H1 (cell line): Measurements from ENCODE around the gene POLE. TPM values are rescaled to one million over a fixed set of nuclear protein-coding genes. Genes with fewer than 3 reads are reported as not detected.

Experiments used
- CTCF ChIA-PET: fragments of 300-600 bp; sonication (Branson Sonifier 250); formaldehyde crosslinking; loops from one replicate; lab custom pipeline; 2021; ENCODE audit not compliant: partially characterized antibody; lab: Charles Lee
- POLR2A ChIA-PET: fragments of 300-600 bp; sonication (Branson Sonifier 250); formaldehyde crosslinking; loops from one replicate; lab custom pipeline; 2021; ENCODE audit warnings: inconsistent platforms; ENCODE audit not compliant: partially characterized antibody; lab: Charles Lee
- DNase-seq, 2 experiments: peaks; one replicate each; pipeline versions ENCODE4 v3.0.0 to v3.0.0-alpha.2; 2010 to 2022; ENCODE audit warnings: low spot score in 2 of 2, low read depth in 1 of 2, mixed read lengths in 1 of 2
- FAIRE-seq: peaks from 2 replicates; lab custom pipeline; 2011; peaks lifted over from hg19 to GRCh38; lab: Jason Lieb, UNC
- H2AFZ ChIP-seq: 2 replicates; pipeline ENCODE4 v1.8.1; 2012; ENCODE audit warnings: low read length, inconsistent platforms
- H2AK5ac ChIP-seq: 2 replicates; pipeline ENCODE4 v1.6.1; 2013; ENCODE audit warnings: low read depth, low read length
- H2BK120ac ChIP-seq: replicated peaks from 2 replicates; pipeline ENCODE3; 2013; ENCODE audit warnings: low read depth, low read length, inconsistent platforms
- H2BK12ac ChIP-seq: 2 replicates; pipeline ENCODE4 v1.6.1; 2013; ENCODE audit warnings: low read depth, low read length
- H2BK15ac ChIP-seq: 2 replicates; pipeline ENCODE4 v1.6.1; 2013; ENCODE audit warnings: low read length
- H2BK20ac ChIP-seq: 2 replicates; pipeline ENCODE4 v1.6.1; 2013; ENCODE audit warnings: low read length
- H2BK5ac ChIP-seq: 2 replicates; pipeline ENCODE4 v1.6.1; 2013; ENCODE audit warnings: low read depth, low read length
- H3K14ac ChIP-seq: 2 replicates; pipeline ENCODE4 v1.6.1; 2013; ENCODE audit warnings: inconsistent platforms; ENCODE audit not compliant: insufficient read length
- H3K18ac ChIP-seq: 2 replicates; pipeline ENCODE4 v1.6.1; 2013; ENCODE audit warnings: low read length; ENCODE audit errors: extremely low read depth
- H3K23ac ChIP-seq: 2 replicates; pipeline ENCODE4 v1.6.1; 2013; ENCODE audit warnings: inconsistent platforms; ENCODE audit not compliant: insufficient read length
- H3K23me2 ChIP-seq: 2 replicates; pipeline ENCODE4 v1.6.1; 2013; ENCODE audit warnings: low read depth, low read length
- H3K27ac ChIP-seq: 2 replicates; pipeline ENCODE4 v1.6.1; 2011; ENCODE audit warnings: low read depth, low read length, inconsistent platforms
- H3K27me3 ChIP-seq, 4 experiments: replicated peaks in 1 of 4; 1 replicate in 1 of 4; 2 replicates in 3 of 4; pipeline versions ENCODE4 v1.6.1 to v1.8.1; 2011 to 2013; ENCODE audit warnings: low read length in 3 of 4, mild to moderate bottlenecking in 3 of 4, inconsistent platforms in 2 of 4, mixed read lengths in 2 of 4, moderate library complexity in 1 of 4; ENCODE audit not compliant: control insufficient read depth in 3 of 4, insufficient read depth in 3 of 4; ENCODE audit errors: extremely low read depth in 1 of 4
- H3K36me3 ChIP-seq, 4 experiments: 2 replicates each; pipeline versions ENCODE4 v1.6.1 to v1.8.1; 2011 to 2013; ENCODE audit warnings: mild to moderate bottlenecking in 4 of 4, low read length in 3 of 4, moderate library complexity in 2 of 4, control low read depth in 1 of 4, inconsistent platforms in 1 of 4; ENCODE audit not compliant: insufficient read depth in 4 of 4, control insufficient read depth in 2 of 4
- H3K4ac ChIP-seq: replicated peaks from 2 replicates; pipeline ENCODE3; 2013; ENCODE audit warnings: low read length, low read depth, mixed read lengths, inconsistent platforms; ENCODE audit not compliant: insufficient read length
- H3K4me1 ChIP-seq, 4 experiments: replicated peaks in 1 of 4; 1 replicate in 1 of 4; 2 replicates in 3 of 4; pipeline versions ENCODE4 v1.6.1 to v1.8.1; 2011 to 2013; ENCODE audit warnings: low read length in 3 of 4, inconsistent platforms in 2 of 4, mixed read lengths in 1 of 4; ENCODE audit not compliant: insufficient read depth in 4 of 4, control insufficient read depth in 3 of 4
- H3K4me2 ChIP-seq, 2 experiments: 2 replicates each; pipeline versions ENCODE4 v1.6.1 to v1.8.1; 2011 to 2013; ENCODE audit warnings: low read depth in 2 of 2, low read length in 2 of 2, control low read depth in 1 of 2, inconsistent platforms in 1 of 2, mild to moderate bottlenecking in 1 of 2; ENCODE audit not compliant: insufficient read depth in 1 of 2
- H3K4me3 ChIP-seq, 4 experiments: fragments of 200-600, 300-600 bp in 1 of 4; sonication (generic), shearing (Covaris generic), sonication (Bioruptor Twin) in 1 of 4; 2 replicates each; pipeline versions ENCODE4 v1.5.1 to v1.8.1; 2011 to 2016; ENCODE audit warnings: low read length in 4 of 4, low read depth in 3 of 4, control low read depth in 2 of 4, inconsistent platforms in 2 of 4, mild to moderate bottlenecking in 2 of 4, mixed read lengths in 1 of 4, moderate library complexity in 1 of 4; ENCODE audit not compliant: insufficient read depth in 2 of 4; ENCODE audit errors: extremely low read depth in 1 of 4
- H3K56ac ChIP-seq: replicated peaks from 2 replicates; pipeline ENCODE3; 2013; ENCODE audit warnings: low read depth, mild to moderate bottlenecking, mixed read lengths, low read length, inconsistent platforms; ENCODE audit not compliant: insufficient read length
- H3K79me1 ChIP-seq: 2 replicates; pipeline ENCODE4 v1.6.1; 2013; ENCODE audit warnings: low read depth, low read length, control low read depth
- H3K79me2 ChIP-seq, 2 experiments: 2 replicates each; pipeline versions ENCODE4 v1.6.1 to v1.8.1; 2012 to 2013; ENCODE audit warnings: low read length in 2 of 2, mild to moderate bottlenecking in 2 of 2, inconsistent platforms in 1 of 2; ENCODE audit not compliant: insufficient read depth in 2 of 2, control insufficient read depth in 1 of 2
- H3K9ac ChIP-seq, 4 experiments: replicated peaks in 1 of 4; 1 replicate in 1 of 4; 2 replicates in 3 of 4; pipeline versions ENCODE4 v1.6.1 to v1.8.1; 2011 to 2013; ENCODE audit warnings: low read depth in 3 of 4, low read length in 3 of 4, control low read depth in 2 of 4, mild to moderate bottlenecking in 2 of 4, moderate library complexity in 2 of 4, inconsistent platforms in 1 of 4; ENCODE audit errors: extremely low read depth in 1 of 4
- H3K9me3 ChIP-seq, 2 experiments: 2 replicates each; pipeline versions ENCODE4 v1.6.1 to v1.8.1; 2012 to 2013; ENCODE audit warnings: mild to moderate bottlenecking in 2 of 2, moderate library complexity in 2 of 2, control low read depth in 1 of 2, inconsistent platforms in 1 of 2, low read depth in 1 of 2, low read length in 1 of 2, mixed read lengths in 1 of 2; ENCODE audit not compliant: insufficient read depth in 2 of 2
- H4K20me1 ChIP-seq, 2 experiments: replicated peaks in 1 of 2; 2 replicates each; pipeline versions ENCODE3 to v1.8.1; 2011 to 2013; ENCODE audit warnings: inconsistent platforms in 2 of 2, low read length in 2 of 2, mild to moderate bottlenecking in 1 of 2; ENCODE audit not compliant: insufficient read depth in 2 of 2, control insufficient read depth in 1 of 2
- H4K5ac ChIP-seq: 2 replicates; pipeline ENCODE4 v1.6.1; 2013; ENCODE audit warnings: low read length, low read depth, mixed read lengths, inconsistent platforms; ENCODE audit not compliant: insufficient read length
- H4K8ac ChIP-seq: 2 replicates; pipeline ENCODE4 v1.8.0; 2013; ENCODE audit warnings: mild to moderate bottlenecking, moderate library complexity, low read length, inconsistent platforms; ENCODE audit not compliant: insufficient read depth; ENCODE audit errors: extremely low read depth
- H4K91ac ChIP-seq: replicated peaks from 2 replicates; pipeline ENCODE3; 2013; ENCODE audit warnings: low read length, mixed read lengths, inconsistent platforms; ENCODE audit not compliant: insufficient read length
- ASH2L ChIP-seq: fragments of 200-600, 300-600 bp; sonication (generic); IDR thresholded peaks from one replicate; pipeline ENCODE4 v1.7.1; 2017; ENCODE audit warnings: low read length
- E2F6 ChIP-seq: IDR thresholded peaks from 2 replicates; pipeline ENCODE4 v1.6.1; 2012; ENCODE audit warnings: inconsistent platforms
- MAX ChIP-seq: IDR thresholded peaks from 2 replicates; pipeline ENCODE4 v1.6.1; 2012; ENCODE audit warnings: inconsistent platforms
- RAD21 ChIP-seq, 2 experiments: IDR thresholded peaks in 1 of 2; conservative IDR thresholded peaks in 1 of 2; 2 replicates each; pipeline ENCODE4 v1.6.1; 2011; ENCODE audit warnings: low read depth in 2 of 2, low read length in 2 of 2, improper control_type of control experiment in 1 of 2, inconsistent platforms in 1 of 2, mild to moderate bottlenecking in 1 of 2, moderate library complexity in 1 of 2
- RNF2 ChIP-seq: fragments of 200-900, 300-1000 bp; sonication (generic); IDR thresholded peaks from 2 replicates; pipeline ENCODE4 v1.7.1; 2016; ENCODE audit warnings: borderline replicate concordance, low read depth, mild to moderate bottlenecking, antibody characterized with exemption, low read length; ENCODE audit not compliant: poor library complexity, severe bottlenecking; ENCODE audit errors: missing control alignments
- WGBS, 2 experiments: shearing (Covaris generic) in 1 of 2; methylation state at CpG; one replicate each; pipeline versions ENCODE4 v1.1.6 to v1.1.7; 2013 to 2015; ENCODE audit warnings: low lambda C conversion rate in 2 of 2, mixed read lengths in 2 of 2, inconsistent platforms in 1 of 2, low coverage in 1 of 2, missing lambda C conversion rate in 1 of 2; ENCODE audit not compliant: insufficient replicate concordance in 2 of 2, insufficient coverage in 1 of 2, insufficient read length in 1 of 2; ENCODE audit errors: extremely low coverage in 1 of 2, missing lambda C conversion rate in 1 of 2; 5-methylcytosine and 5-hydroxymethylcytosine counted together
- polyA plus RNA-seq, 7 experiments: library from polyadenylated mRNA; depleted of rRNA in 3 of 7; stranded (reverse) in 5 of 7; unstranded in 2 of 7; fragments of >200 nt in 5 of 7; fragments of 200-250 nt in 2 of 7; gene quantifications; 1 replicate in 5 of 7; 2 replicates in 1 of 7; 4 replicates in 1 of 7; pipeline versions ENCODE4 v1.2.1 to v1.2.3, GENCODE V29; 2011 to 2013; ENCODE audit warnings: missing spikeins in 2 of 7, mixed read lengths in 2 of 7
- total RNA-seq: library from RNA; stranded (reverse); fragmentation: NEBNext Ultra II Directional; extraction: Animal tissue kit (Norgen Biotek cat#: 25700); gene quantifications from 2 replicates; pipeline ENCODE4 v1.2.1, GENCODE V29; 2021

The POLE gene
- total and polyA plus RNA-seq, 2 of the 8 experiments (the other 6 are each of a cell fraction or from before 2014, with no cell fraction given) = 59.7 to 115 TPM

GRCh38 chr12:132604668-132605441, 82.3 kb downstream of the POLE start:
- FAIRE-seq = no peak
- no peak overlapping the region for H3K18ac ChIP-seq

More at GRCh38 chr12:132604668-132605441, 82.3 kb downstream of the POLE start:
- no peak overlapping the region for H3K27ac ChIP-seq
- ChIA-PET CTCF (interaction anchor here (0.6 to 6.1 kb wide), 5 partner anchors 9 to 190 kb away, joined by 3 to 41 read pairs (median 13); partner anchors contain the start of gene P2RX2), POLR2A (interaction anchor here (1.6 kb wide), 1 partner anchor 15 kb away, joined by 5 read pairs; no protein-coding TSS in a partner anchor)
- H4K5ac ChIP-seq = no peak overlapping the region
- WGBS, 2 experiments = 86% methylated on average over 16 of the region's 16 CpGs; no CpG with 5 or more reads in 1 of the 2 experiments
- no peak overlapping the region for H2AFZ ChIP-seq
- H2BK20ac ChIP-seq = no peak overlapping the region
- no peaks in the 10 kb centered on the region for H3K79me2 ChIP-seq
- no peak overlapping the region for H3K14ac ChIP-seq
- H2BK120ac ChIP-seq = no peak overlapping the region
- no peak overlapping the region for H3K23ac ChIP-seq
- no peak overlapping the region for H2BK5ac ChIP-seq
- TF ChIP-seq MAX (no peak), E2F6 (no peak), RAD21 (IDR thresholded peaks at IDR 0.05 in 1 of 2, conservative IDR thresholded peaks at IDR 0.05 in 1 of 2; ENCODE audit: low read depth in 2 of 2, low read length in 2 of 2) (no peak), ASH2L (no peak), RNF2 (no peak)
- no peak overlapping the region for H3K56ac ChIP-seq
- no peak overlapping the region for H3K4ac ChIP-seq
- peaks cover 15 to 86% (median 65%) of the 10 kb centered on the region in 4 experiments for H3K27me3 ChIP-seq
- no peak overlapping the region for H3K9ac ChIP-seq
- no peaks in the 10 kb centered on the region for H3K23me2 ChIP-seq
- no peak overlapping the region for H4K91ac ChIP-seq
- H2AK5ac ChIP-seq = no peak overlapping the region
- H3K4me1 ChIP-seq = peaks cover 0 to 6% (median 2%) of the 10 kb centered on the region in 4 experiments; a peak in 4 of 7 replicates
- no peaks in the 10 kb centered on the region for H3K79me1 ChIP-seq
- H2BK12ac ChIP-seq = no peak overlapping the region
- no peaks in the 10 kb centered on the region for H3K36me3 ChIP-seq
- 0 out of 2 replicates have a peak overlapping the region, but pooled peaks have one; percentile 2 for H4K8ac ChIP-seq
- no peak for DNase-seq
- no peak overlapping the region for H3K4me2 ChIP-seq
- H2BK15ac ChIP-seq = no peak overlapping the region
- peaks cover 0 to 5% of the 10 kb centered on the region in 2 experiments for H4K20me1 ChIP-seq
- H3K9me3 ChIP-seq = no peaks in the 10 kb centered on the region
- no peak overlapping the region for H3K4me3 ChIP-seq
